Vagina (tissue), 2 donors: ENCODE results near the gene PIAS1. TPM values are rescaled to one million over a fixed set of nuclear protein-coding genes. Genes with fewer than 3 reads are reported as not detected.

ENCODE experiments used
- DNase-seq, 2 donors: peaks; one replicate each; pipeline ENCODE4 v3.0.0-alpha.2; 2017; ENCODE audit errors: extremely low spot score in 2 of 2
- H3K27ac ChIP-seq: fragments of 200-600 bp; sonication (generic); one replicate; pipeline ENCODE4 v1.5.1; 2019
- H3K27me3 ChIP-seq: fragments of 200-600 bp; sonication (generic); one replicate; pipeline ENCODE4 v1.5.1; 2019
- H3K36me3 ChIP-seq, 2 donors: fragments of 200-600 bp; sonication (generic); one replicate each; pipeline ENCODE4 v1.5.1; 2017 to 2019
- H3K4me1 ChIP-seq: fragments of 200-600 bp; sonication (generic); one replicate; pipeline ENCODE4 v1.5.1; 2019
- H3K4me3 ChIP-seq, 2 donors: fragments of 200-600 bp; sonication (generic); 1 replicate in 1 of 2; 2 replicates in 1 of 2; pipeline ENCODE4 v1.5.1; 2016 to 2019
- H3K9me3 ChIP-seq: fragments of 200-600 bp; sonication (generic); one replicate; pipeline ENCODE4 v1.5.1; 2019
- POLR2A ChIP-seq, 2 donors: fragments of 450-650 bp; IDR thresholded peaks; one replicate each; pipeline ENCODE4 v1.6.1; 2017; ENCODE audit warnings: antibody characterized with exemption in 2 of 2, mild to moderate bottlenecking in 2 of 2, moderate library complexity in 2 of 2
- POLR2AphosphoS5 ChIP-seq, 2 donors: sonication (generic); formaldehyde crosslinking; IDR thresholded peaks; one replicate each; pipeline ENCODE4 v1.9.0; 2017; ENCODE audit warnings: antibody characterized with exemption in 2 of 2, mild to moderate bottlenecking in 2 of 2, low read depth in 1 of 2; ENCODE audit not compliant: insufficient read depth in 1 of 2
- intact Hi-C: fragments of 100-400 bp; cut with DNase I; formaldehyde crosslinking; loops from one replicate; pipeline ENCODE4 v1.15.1; 2023
- total RNA-seq: library from RNA; depleted of rRNA; stranded (reverse); fragments of >200 nt; gene quantifications from one replicate; pipeline ENCODE4 v1.2.3, GENCODE V29; 2016
- TF ChIP-seq, protein P1 (sequence below), 3 experiments: fragments of 450-650 bp in 2 of 3; fragments of 200-600 bp in 1 of 3; sonication (generic) in 1 of 3; IDR thresholded peaks; one replicate each; pipeline ENCODE4 v1.5.1; 2017 to 2019; ENCODE audit warnings: antibody characterized with exemption in 3 of 3, mild to moderate bottlenecking in 2 of 3, moderate library complexity in 2 of 3

The PIAS1 gene
- total RNA-seq, 1 donor from 2014 or later = 88.1 TPM

DNA sequence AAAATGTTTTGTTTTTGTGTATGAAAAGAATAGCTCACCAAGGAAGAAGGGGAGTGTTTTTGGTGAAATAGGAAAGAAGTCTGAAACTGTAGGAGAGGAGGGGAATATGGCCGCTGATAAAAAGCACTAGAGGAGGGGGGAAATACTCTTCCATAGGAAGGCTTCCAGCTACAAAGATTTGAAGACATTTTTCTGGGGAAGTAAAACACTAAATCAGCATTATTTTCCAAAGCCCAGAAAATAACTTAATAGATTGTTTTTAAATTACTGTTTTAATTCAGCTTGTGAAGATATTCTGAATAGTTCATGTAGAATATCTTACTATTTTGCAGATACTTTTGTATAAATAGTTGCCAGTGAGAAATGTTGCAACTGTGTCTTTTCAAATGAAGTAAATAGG lies 96.1 kb downstream of the PIAS1 start:
- DNase-seq = no peak
- H3K27ac ChIP-seq = no peak overlapping the region
- no peaks in the 10 kb centered on the region for H3K27me3 ChIP-seq
- no peak overlapping the region for H3K4me3 ChIP-seq
- intact Hi-C loops = loop anchor here (10.0 kb wide), 1 partner anchor 285 kb away; no protein-coding TSS in a partner anchor
- peaks cover 0 to 16% of the 10 kb centered on the region in 2 donors for H3K36me3 ChIP-seq
- H3K4me1 ChIP-seq = peaks cover 10% of the 10 kb centered on the region
- H3K9me3 ChIP-seq = no peaks in the 10 kb centered on the region
- no peak for TF ChIP-seq POLR2A (IDR thresholded peaks at IDR 0.05)

GRCh38 chr15:68151277-68151676 lies 97.2 kb downstream of the PIAS1 start:
- Histone ChIP-seq H3K27me3 (no peaks in the 10 kb centered on the region), H3K27ac (no peak overlapping the region), H3K4me1 (peaks cover 10% of the 10 kb centered on the region), H3K4me3 (no peak overlapping the region), H3K36me3 (peaks cover 0 to 22% of the 10 kb centered on the region in 2 donors), H3K9me3 (no peaks in the 10 kb centered on the region)
- DNase-seq = no peak
- TF ChIP-seq, protein P1, sequence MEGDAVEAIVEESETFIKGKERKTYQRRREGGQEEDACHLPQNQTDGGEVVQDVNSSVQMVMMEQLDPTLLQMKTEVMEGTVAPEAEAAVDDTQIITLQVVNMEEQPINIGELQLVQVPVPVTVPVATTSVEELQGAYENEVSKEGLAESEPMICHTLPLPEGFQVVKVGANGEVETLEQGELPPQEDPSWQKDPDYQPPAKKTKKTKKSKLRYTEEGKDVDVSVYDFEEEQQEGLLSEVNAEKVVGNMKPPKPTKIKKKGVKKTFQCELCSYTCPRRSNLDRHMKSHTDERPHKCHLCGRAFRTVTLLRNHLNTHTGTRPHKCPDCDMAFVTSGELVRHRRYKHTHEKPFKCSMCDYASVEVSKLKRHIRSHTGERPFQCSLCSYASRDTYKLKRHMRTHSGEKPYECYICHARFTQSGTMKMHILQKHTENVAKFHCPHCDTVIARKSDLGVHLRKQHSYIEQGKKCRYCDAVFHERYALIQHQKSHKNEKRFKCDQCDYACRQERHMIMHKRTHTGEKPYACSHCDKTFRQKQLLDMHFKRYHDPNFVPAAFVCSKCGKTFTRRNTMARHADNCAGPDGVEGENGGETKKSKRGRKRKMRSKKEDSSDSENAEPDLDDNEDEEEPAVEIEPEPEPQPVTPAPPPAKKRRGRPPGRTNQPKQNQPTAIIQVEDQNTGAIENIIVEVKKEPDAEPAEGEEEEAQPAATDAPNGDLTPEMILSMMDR (IDR thresholded peaks at IDR 0.05) = no peak
- TF ChIP-seq POLR2AphosphoS5 (IDR thresholded peaks at IDR 0.05; ENCODE audit: insufficient read depth in 1 of 2, low read depth in 1 of 2) (no peak), POLR2A (IDR thresholded peaks at IDR 0.05) (no peak)
- intact Hi-C loops = loop anchor here (10.0 kb wide), 1 partner anchor 286 kb away; no protein-coding TSS in a partner anchor

GRCh38 chr15:68152342-68152741 lies 98.2 kb downstream of the PIAS1 start:
- TF ChIP-seq, protein P1 (IDR thresholded peaks at IDR 0.05) = no peak
- no peak for TF ChIP-seq POLR2A (IDR thresholded peaks at IDR 0.05)
- TF ChIP-seq POLR2AphosphoS5 (IDR thresholded peaks at IDR 0.05; ENCODE audit: insufficient read depth in 1 of 2, low read depth in 1 of 2) = no peak
- DNase-seq = no peak
- Histone ChIP-seq H3K9me3 (no peaks in the 10 kb centered on the region), H3K27ac (no peak overlapping the region), H3K27me3 (no peaks in the 10 kb centered on the region), H3K4me1 (peaks cover 10% of the 10 kb centered on the region), H3K36me3 (peaks cover 0 to 13% of the 10 kb centered on the region in 2 donors), H3K4me3 (no peak overlapping the region)
- intact Hi-C loops = loop anchor here (10.0 kb wide), 1 partner anchor 288 kb away; no protein-coding TSS in a partner anchor

GRCh38 chr15:68154923-68155559 lies 100.9 kb downstream of the PIAS1 start:
- intact Hi-C loops = loop anchor here (10.0 kb wide), 1 partner anchor 290 kb away; no protein-coding TSS in a partner anchor
- H3K4me1 ChIP-seq = peaks cover 10% of the 10 kb centered on the region
- no peaks in the 10 kb centered on the region for H3K27me3 ChIP-seq
- no peak overlapping the region for H3K27ac ChIP-seq
- no peak for DNase-seq
- H3K4me3 ChIP-seq = no peak overlapping the region
- TF ChIP-seq POLR2AphosphoS5 (IDR thresholded peaks at IDR 0.05; ENCODE audit: insufficient read depth in 1 of 2, low read depth in 1 of 2) (peak in 1 of 2 donors; percentile 11), POLR2A (IDR thresholded peaks at IDR 0.05) (no peak)
- TF ChIP-seq, protein P1 (IDR thresholded peaks at IDR 0.05) = peak; percentile 13 to 62 (median 55)
- H3K9me3 ChIP-seq = no peaks in the 10 kb centered on the region
- H3K36me3 ChIP-seq = peaks cover 0 to 13% of the 10 kb centered on the region in 2 donors

DNA sequence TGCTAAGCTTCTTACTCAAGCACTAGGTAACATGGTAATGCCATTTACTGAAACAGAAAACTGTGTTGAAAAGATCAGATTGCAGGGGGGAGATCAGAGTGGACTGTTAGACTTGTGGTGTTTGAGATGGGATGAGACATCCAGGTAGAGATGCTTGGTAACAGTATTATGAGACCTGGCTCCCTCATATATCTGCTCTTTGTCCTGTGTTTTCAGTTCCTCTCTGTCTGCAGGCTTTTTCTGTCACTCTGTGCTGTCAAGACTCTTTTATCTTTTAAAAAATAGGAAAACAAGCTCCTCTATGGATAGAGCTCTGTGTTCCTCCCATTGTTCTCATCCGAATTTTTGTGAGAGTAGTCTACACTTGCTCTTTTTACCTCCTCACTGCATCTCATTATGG lies 103.0 kb downstream of the PIAS1 start:
- no peak for DNase-seq
- no peaks in the 10 kb centered on the region for H3K9me3 ChIP-seq
- peaks cover 5% of the 10 kb centered on the region for H3K4me1 ChIP-seq
- no peak overlapping the region for H3K4me3 ChIP-seq
- H3K36me3 ChIP-seq = peaks cover 0 to 30% of the 10 kb centered on the region in 2 donors
- H3K27me3 ChIP-seq = no peaks in the 10 kb centered on the region
- intact Hi-C loops = loop anchor here (10.0 kb wide), 1 partner anchor 292 kb away; no protein-coding TSS in a partner anchor
- no peak for TF ChIP-seq POLR2A (IDR thresholded peaks at IDR 0.05)
- TF ChIP-seq, protein P1 (IDR thresholded peaks at IDR 0.05) = no peak
- no peak overlapping the region for H3K27ac ChIP-seq
